Activated CD8-positive, alpha-beta memory T cell treated with anti-CD3 and anti-CD28 coated beads for 36 hours (primary cell): ENCODE data around the gene IRF2BP1. TPM values are rescaled to one million over a fixed set of nuclear protein-coding genes. Genes with fewer than 3 reads are reported as not detected.
"Not testable (repeated sequence)": the region's sequence is repeated elsewhere in the genome, so short reads cannot be mapped to it uniquely, and the experiment has no call there.

ENCODE experiments used
- CTCF ChIA-PET: fragments of 350-600 bp; sonication (Branson Sonifier 250); formaldehyde crosslinking; loops from one replicate; lab custom pipeline; 2021; ENCODE audit warnings: antibody characterized with exemption; lab: Charles Lee
- POLR2A ChIA-PET: fragments of 350-600 bp; sonication (Branson Sonifier 250); formaldehyde crosslinking; loops from one replicate; lab custom pipeline; 2021; ENCODE audit warnings: antibody characterized with exemption; lab: Charles Lee
- total RNA-seq, 2 experiments: library from RNA; stranded (reverse); gene quantifications; one replicate each; pipeline ENCODE4 v1.2.3, GENCODE V29; 2021

IRF2BP1 gene
- total RNA-seq, 2 experiments from 2014 or later = 14.6 to 16.1 TPM

- ChIA-PET POLR2A (no interaction called here), CTCF (no interaction called here)
Measured at GRCh38 chr19:45905011-45905410, 19.1 kb upstream of the IRF2BP1 start.

- POLR2A ChIA-PET = interaction anchor here (0.5 to 2.2 kb wide), 5 partner anchors 17 to 227 kb away, joined by 3 to 19 read pairs (median 6); partner anchors contain the start of genes CCDC61, IRF2BP1 and SYMPK
- CTCF ChIA-PET = interaction anchor here (0.5 to 4.3 kb wide), 7 partner anchors 18 to 843 kb away, joined by 3 to 23 read pairs (median 4); partner anchors contain the start of genes FOXA3 and SYMPK
Measured at GRCh38 chr19:45902651-45903625, 17.0 kb upstream of the IRF2BP1 start.

- ChIA-PET CTCF (interaction anchor here (0.5 to 4.3 kb wide), 5 partner anchors 17 to 363 kb away, joined by 3 to 23 read pairs (median 4); partner anchors contain the start of genes FOXA3 and SYMPK), POLR2A (interaction anchor here (0.8 to 2.2 kb wide), 3 partner anchors 16 to 93 kb away, joined by 5 to 19 read pairs (median 6); partner anchors contain the start of genes CCDC61 and IRF2BP1)
Measured at GRCh38 chr19:45901912-45902650, 16.1 kb upstream of the IRF2BP1 start, which contains the start of gene MYPOP. Gene MYPOP (minus strand): TSS chr19:45902613. CDS start chr19:45901773, 840 bp downstream.

- CTCF ChIA-PET = interaction anchor here (1.3 to 4.3 kb wide), 2 partner anchors 38 to 108 kb away, joined by 4 to 23 read pairs; partner anchors contain the start of genes FOXA3 and SYMPK
- POLR2A ChIA-PET = interaction anchor here (0.8 to 2.2 kb wide), 3 partner anchors 15 to 94 kb away, joined by 5 to 19 read pairs (median 6); partner anchors contain the start of genes CCDC61 and IRF2BP1
Measured at GRCh38 chr19:45901432-45901911, 15.5 kb upstream of the IRF2BP1 start.

GRCh38 chr19:45900738-45901431, 14.9 kb upstream of the IRF2BP1 start:
- POLR2A ChIA-PET = interaction anchor here (0.6 to 0.8 kb wide), 2 partner anchors 37 to 545 kb away, joined by 4 to 5 read pairs; no protein-coding TSS in a partner anchor
- CTCF ChIA-PET = interaction anchor here (0.6 to 4.3 kb wide), 6 partner anchors 15 to 132 kb away, joined by 3 to 23 read pairs (median 4); partner anchors contain the start of genes FOXA3, IRF2BP1, SIX5 and SYMPK

- POLR2A ChIA-PET = interaction anchor here (0.6 kb wide), 1 partner anchor 545 kb away, joined by 4 read pairs; no protein-coding TSS in a partner anchor
- CTCF ChIA-PET = interaction anchor here (0.6 to 4.3 kb wide), 6 partner anchors 14 to 131 kb away, joined by 3 to 23 read pairs (median 4); partner anchors contain the start of genes FOXA3, IRF2BP1, SIX5 and SYMPK
Measured at GRCh38 chr19:45899919-45900589, 14.1 kb upstream of the IRF2BP1 start.

GRCh38 chr19:45899253-45899652, 13.3 kb upstream of the IRF2BP1 start:
- POLR2A ChIA-PET = no interaction called here
- CTCF ChIA-PET = no interaction called here

- CTCF ChIA-PET = no interaction called here
- POLR2A ChIA-PET = no interaction called here
Measured at GRCh38 chr19:45897261-45897812, 11.4 kb upstream of the IRF2BP1 start.

- POLR2A ChIA-PET, CTCF ChIA-PET: not testable (repeated sequence)
Measured at GRCh38 chr19:45895983-45896599, 10.2 kb upstream of the IRF2BP1 start.

- ChIA-PET CTCF (no interaction called here), POLR2A (no interaction called here)
Measured at GRCh38 chr19:45895519-45895972, 9.6 kb upstream of the IRF2BP1 start.

GRCh38 chr19:45890877-45891276, 4.9 kb upstream of the IRF2BP1 start:
- POLR2A ChIA-PET = no interaction called here

GRCh38 chr19:45889210-45889885, 3.4 kb upstream of the IRF2BP1 start:
- ChIA-PET POLR2A (no interaction called here), CTCF (interaction anchor here (0.8 kb wide), 1 partner anchor 90 kb away, joined by 3 read pairs; no protein-coding TSS in a partner anchor)

More at GRCh38 chr19:45890877-45891276, 4.9 kb upstream of the IRF2BP1 start:
- CTCF ChIA-PET = no interaction called here

- POLR2A ChIA-PET = interaction anchor here (2.2 kb wide), 1 partner anchor 15 kb away, joined by 19 read pairs; the partner anchor contains the start of gene MYPOP
Measured at GRCh38 chr19:45887200-45887710, 1.3 kb upstream of the IRF2BP1 start.

GRCh38 chr19:45886427-45887199, 672 bp upstream of the IRF2BP1 start:
- ChIA-PET POLR2A (interaction anchor here (0.5 to 2.4 kb wide), 5 partner anchors 10 to 194 kb away, joined by 4 to 19 read pairs (median 6); partner anchors contain the start of genes DMPK, FOXA3, MYPOP and QPCTL), CTCF (interaction anchor here (0.6 to 2.4 kb wide), 6 partner anchors 14 to 245 kb away, joined by 3 to 27 read pairs (median 4); partner anchors contain the start of genes FOXA3 and SYMPK)

More at GRCh38 chr19:45887200-45887710, 1.3 kb upstream of the IRF2BP1 start:
- CTCF ChIA-PET = interaction anchor here (0.9 kb wide), 1 partner anchor 20 kb away, joined by 3 read pairs; no protein-coding TSS in a partner anchor
